Fibroblast of mammary gland (primary cell): ENCODE data around the gene DNM2.
A peak's percentile ranks its signal among the peaks of the same experiment; 100 is the strongest.

ENCODE experiments used
- DNase-seq: peaks from one replicate; pipeline ENCODE4 v3.0.0-alpha.2; 2010; ENCODE audit warnings: low read depth
- H3K4me3 ChIP-seq: 2 replicates; pipeline ENCODE4 v1.5.1; 2011; ENCODE audit warnings: low read depth, mild to moderate bottlenecking, low read length, moderate library complexity; ENCODE audit not compliant: control insufficient read depth
- CTCF ChIP-seq: conservative IDR thresholded peaks from 2 replicates; pipeline ENCODE4 v1.5.1; 2011; ENCODE audit warnings: low read depth, low read length, inconsistent platforms; ENCODE audit not compliant: control insufficient read depth, insufficient read depth

DNM2 gene

GRCh38 chr19:10768936-10769335 is 51.1 kb downstream of the DNM2 start:
- no peak for DNase-seq
- TF ChIP-seq CTCF, result no peak
- H3K4me3 ChIP-seq, result no peak overlapping the region

- peak; percentile 44 for TF ChIP-seq CTCF
- peak; percentile 60 for DNase-seq
- no peak overlapping the region for H3K4me3 ChIP-seq
These were observed 51.9 kb downstream of the DNM2 start for GRCh38 chr19:10769533-10770491.

- no peak overlapping the region for H3K4me3 ChIP-seq
- no peak for TF ChIP-seq CTCF
- DNase-seq, result no peak
These were observed 56.1 kb downstream of the DNM2 start for GRCh38 chr19:10773969-10774368.

- TF ChIP-seq CTCF, result no peak
- no peak overlapping the region for H3K4me3 ChIP-seq
- DNase-seq, result peak; percentile 26
These were observed 57.0 kb downstream of the DNM2 start for GRCh38 chr19:10774893-10775292.

- TF ChIP-seq CTCF, result no peak
- DNase-seq, result no peak
- H3K4me3 ChIP-seq, result no peak overlapping the region
These were observed 59.2 kb downstream of the DNM2 start for GRCh38 chr19:10776900-10777650.

GRCh38 chr19:10780368-10780767 is 62.5 kb downstream of the DNM2 start:
- DNase-seq, result peak; percentile 98
- no peak overlapping the region for H3K4me3 ChIP-seq

More at GRCh38 chr19:10780368-10780767, 62.5 kb downstream of the DNM2 start:
- TF ChIP-seq CTCF, result no peak
